Stimulated activated naive CD8-positive, alpha-beta T cell treated with anti-CD3 and anti-CD28 coated beads, Interleukin-15, Interleukin-2, amounts not matched to agents 100 ng/mL and 50 ng/mL, for 24 hours (primary cell): ENCODE data around the gene AFAP1L2.

ENCODE experiments used
- H3K27ac Mint-ChIP-seq: one replicate; pipeline ENCODE4 v1.8.0; 2021; ENCODE audit warnings: mild to moderate bottlenecking, mixed read lengths
- H3K27me3 Mint-ChIP-seq: one replicate; pipeline ENCODE4 v1.8.0; 2021; ENCODE audit warnings: mixed read lengths
- H3K36me3 Mint-ChIP-seq: one replicate; pipeline ENCODE4 v1.8.0; 2021; ENCODE audit warnings: low read depth, mixed read lengths
- H3K4me1 Mint-ChIP-seq: one replicate; pipeline ENCODE4 v1.8.0; 2021; ENCODE audit warnings: low read depth, mixed read lengths
- H3K4me3 Mint-ChIP-seq: one replicate; pipeline ENCODE4 v1.8.0; 2021; ENCODE audit warnings: mild to moderate bottlenecking, mixed read lengths
- H3K9me3 Mint-ChIP-seq: one replicate; pipeline ENCODE4 v1.8.0; 2021; ENCODE audit warnings: mixed read lengths

Gene AFAP1L2

GRCh38 chr10:114400091-114400490, 4.2 kb downstream of the AFAP1L2 start:
- Mint-ChIP-seq H3K27ac (no peak overlapping the region), H3K4me3 (no peak overlapping the region), H3K27me3 (peaks cover 67% of the 10 kb centered on the region), H3K36me3 (no peaks in the 10 kb centered on the region), H3K9me3 (no peaks in the 10 kb centered on the region), H3K4me1 (peaks cover 15% of the 10 kb centered on the region)

DNA sequence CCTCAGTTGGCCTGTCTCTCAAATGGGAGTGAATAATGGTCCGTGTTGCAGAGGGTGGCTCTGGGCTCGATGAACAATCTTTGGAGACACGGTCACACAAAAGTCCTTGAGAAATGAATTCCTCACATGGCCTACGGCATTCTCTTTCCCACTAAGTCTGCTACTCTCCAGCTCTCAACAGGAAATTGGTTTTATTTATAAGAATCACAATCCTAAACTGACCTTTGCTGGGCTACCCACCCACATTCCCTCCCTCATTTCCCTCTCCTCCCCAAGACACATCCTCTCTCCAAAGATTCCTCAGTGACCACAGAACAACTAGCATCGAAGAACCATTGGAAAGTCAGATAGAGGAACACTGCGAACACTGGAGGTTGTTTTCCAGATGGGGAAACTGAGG, 4.7 kb downstream of the AFAP1L2 start:
- no peaks in the 10 kb centered on the region for H3K36me3 Mint-ChIP-seq
- no peak overlapping the region for H3K4me3 Mint-ChIP-seq
- H3K27ac Mint-ChIP-seq = no peak overlapping the region
- H3K9me3 Mint-ChIP-seq = no peaks in the 10 kb centered on the region
- H3K27me3 Mint-ChIP-seq = peaks cover 67% of the 10 kb centered on the region
- peaks cover 14% of the 10 kb centered on the region for H3K4me1 Mint-ChIP-seq

GRCh38 chr10:114398587-114399331, 5.5 kb downstream of the AFAP1L2 start:
- no peak overlapping the region for H3K4me3 Mint-ChIP-seq
- H3K27ac Mint-ChIP-seq = no peak overlapping the region
- H3K4me1 Mint-ChIP-seq = peaks cover 14% of the 10 kb centered on the region
- H3K9me3 Mint-ChIP-seq = no peaks in the 10 kb centered on the region
- H3K36me3 Mint-ChIP-seq = no peaks in the 10 kb centered on the region
- peaks cover 68% of the 10 kb centered on the region for H3K27me3 Mint-ChIP-seq

DNA sequence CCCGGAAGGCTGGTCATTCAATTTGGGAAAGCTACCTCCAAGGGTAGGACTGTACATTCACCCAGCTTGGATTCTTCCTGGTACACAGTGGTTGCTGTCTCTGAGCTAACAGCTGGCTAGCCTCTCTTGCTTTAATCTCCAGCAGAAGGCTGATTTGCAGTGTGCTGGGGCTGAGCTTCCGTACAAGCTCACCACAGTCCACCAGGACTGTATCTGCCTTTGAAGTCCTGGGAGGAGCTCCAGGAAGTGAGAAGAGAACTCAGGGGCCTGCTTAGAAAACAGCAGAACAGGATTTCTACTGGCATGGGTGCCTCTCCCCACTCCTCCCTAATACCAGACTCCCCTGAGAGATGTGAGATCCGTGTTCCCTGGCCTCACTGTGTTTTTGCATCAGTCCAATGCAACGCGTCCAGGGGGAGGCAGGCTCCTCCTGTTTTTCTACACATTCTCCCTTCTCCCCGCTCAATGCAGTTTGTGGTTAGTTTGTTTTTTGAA, 6.6 kb downstream of the AFAP1L2 start:
- Mint-ChIP-seq H3K36me3 (no peaks in the 10 kb centered on the region), H3K4me1 (peaks cover 6% of the 10 kb centered on the region), H3K9me3 (no peaks in the 10 kb centered on the region), H3K27me3 (peaks cover 61% of the 10 kb centered on the region), H3K4me3 (no peak overlapping the region), H3K27ac (no peak overlapping the region)

DNA sequence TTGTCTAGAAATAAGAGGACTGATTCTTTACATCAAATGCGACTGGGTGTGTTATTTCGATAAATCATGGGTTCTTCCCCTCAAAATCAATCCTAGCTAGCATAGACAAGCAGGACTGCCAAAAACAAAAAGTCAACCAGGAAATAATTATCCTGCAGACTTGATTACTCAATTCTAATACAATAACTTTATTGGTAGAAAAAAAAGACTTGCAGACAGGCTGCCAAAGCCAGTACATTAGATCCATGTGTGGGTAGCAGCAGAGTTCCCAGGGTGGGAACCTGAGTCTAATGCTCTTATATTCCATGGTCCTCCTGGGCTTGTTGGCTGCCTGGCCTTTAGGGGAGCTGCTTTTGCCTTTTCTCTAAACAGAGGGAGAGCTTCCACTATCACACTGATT, 7.8 kb downstream of the AFAP1L2 start:
- no peak overlapping the region for H3K4me3 Mint-ChIP-seq
- no peaks in the 10 kb centered on the region for H3K36me3 Mint-ChIP-seq
- H3K27me3 Mint-ChIP-seq = peaks cover 48% of the 10 kb centered on the region
- H3K9me3 Mint-ChIP-seq = no peaks in the 10 kb centered on the region
- peaks cover 5% of the 10 kb centered on the region for H3K4me1 Mint-ChIP-seq
- H3K27ac Mint-ChIP-seq = no peak overlapping the region

- no peaks in the 10 kb centered on the region for H3K36me3 Mint-ChIP-seq
- H3K27me3 Mint-ChIP-seq = peaks cover 44% of the 10 kb centered on the region
- H3K9me3 Mint-ChIP-seq = no peaks in the 10 kb centered on the region
- H3K4me3 Mint-ChIP-seq = no peak overlapping the region
- no peak overlapping the region for H3K27ac Mint-ChIP-seq
- H3K4me1 Mint-ChIP-seq = peaks cover 5% of the 10 kb centered on the region
Observed at GRCh38 chr10:114395366-114396022, 8.8 kb downstream of the AFAP1L2 start.

- no peaks in the 10 kb centered on the region for H3K36me3 Mint-ChIP-seq
- no peaks in the 10 kb centered on the region for H3K9me3 Mint-ChIP-seq
- H3K27ac Mint-ChIP-seq = no peak overlapping the region
- no peak overlapping the region for H3K4me3 Mint-ChIP-seq
- peaks cover 40% of the 10 kb centered on the region for H3K27me3 Mint-ChIP-seq
- peaks cover 5% of the 10 kb centered on the region for H3K4me1 Mint-ChIP-seq
Observed at GRCh38 chr10:114394531-114394930, 9.8 kb downstream of the AFAP1L2 start.

- Mint-ChIP-seq H3K27me3 (peaks cover 39% of the 10 kb centered on the region), H3K4me1 (peaks cover 8% of the 10 kb centered on the region), H3K36me3 (no peaks in the 10 kb centered on the region), H3K27ac (no peak overlapping the region), H3K4me3 (no peak overlapping the region), H3K9me3 (no peaks in the 10 kb centered on the region)
Observed at GRCh38 chr10:114393886-114394285, 10.4 kb downstream of the AFAP1L2 start.

DNA sequence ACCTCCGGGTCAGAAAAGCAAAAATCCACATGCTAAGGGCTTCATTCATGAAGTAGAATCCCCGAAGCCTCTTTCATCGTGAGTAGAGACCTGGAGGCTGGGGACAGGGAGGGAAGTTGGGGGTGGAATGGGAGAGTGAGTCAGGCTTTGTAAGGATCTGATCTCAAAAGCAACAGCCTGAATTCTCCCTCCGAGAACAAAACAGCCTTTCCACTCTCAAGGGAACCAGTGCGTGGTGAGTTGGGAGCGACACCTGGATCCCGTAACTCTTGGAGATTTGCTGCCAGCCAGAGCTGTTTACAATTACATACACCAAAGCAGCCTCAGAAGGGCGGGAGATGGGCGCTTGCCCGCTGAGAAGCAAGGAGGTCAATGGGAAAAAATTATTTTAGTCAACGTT, 10.8 kb downstream of the AFAP1L2 start:
- H3K9me3 Mint-ChIP-seq = no peaks in the 10 kb centered on the region
- no peak overlapping the region for H3K27ac Mint-ChIP-seq
- H3K4me1 Mint-ChIP-seq = peaks cover 12% of the 10 kb centered on the region
- H3K27me3 Mint-ChIP-seq = peaks cover 36% of the 10 kb centered on the region
- H3K4me3 Mint-ChIP-seq = no peak overlapping the region
- no peaks in the 10 kb centered on the region for H3K36me3 Mint-ChIP-seq

DNA sequence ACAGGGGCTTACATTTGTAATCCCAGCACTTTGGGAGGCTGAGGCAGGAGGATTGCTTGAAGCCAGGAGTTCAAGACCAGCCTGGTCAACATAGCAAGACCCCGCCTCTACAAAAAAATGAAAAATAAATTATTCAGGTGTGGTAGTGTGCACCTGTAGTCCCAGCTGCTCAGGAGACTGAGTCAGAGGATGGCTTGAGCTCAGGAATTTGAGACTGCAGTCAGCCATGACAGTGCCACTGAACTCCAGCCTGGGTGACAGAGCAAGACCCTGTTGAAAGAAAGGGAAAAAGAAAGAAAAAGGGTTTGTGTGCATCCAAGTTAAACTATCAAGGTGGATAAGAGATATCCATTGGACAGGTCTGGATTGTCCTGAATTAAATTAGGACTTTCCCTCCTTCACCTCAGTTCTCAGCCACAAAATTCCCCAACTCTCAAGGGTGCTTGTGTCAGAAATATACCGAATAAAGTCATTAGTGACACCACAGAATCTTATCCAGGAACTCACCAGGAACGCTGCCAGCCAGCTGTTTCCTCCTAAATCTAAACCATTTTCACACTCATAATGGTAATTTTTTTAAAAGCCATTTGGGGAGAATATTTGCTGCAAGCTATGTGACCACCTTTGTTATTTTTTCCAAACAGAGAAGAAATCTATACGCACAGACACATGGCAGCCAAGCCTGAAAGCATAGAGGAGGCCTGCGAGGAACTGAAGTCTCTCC, 12.0 kb downstream of the AFAP1L2 start:
- Mint-ChIP-seq H3K9me3 (peaks cover 3% of the 10 kb centered on the region), H3K27me3 (peaks cover 34% of the 10 kb centered on the region), H3K27ac (no peak overlapping the region), H3K36me3 (no peaks in the 10 kb centered on the region), H3K4me1 (peaks cover 22% of the 10 kb centered on the region), H3K4me3 (no peak overlapping the region)

GRCh38 chr10:114391599-114391998, 12.7 kb downstream of the AFAP1L2 start:
- no peak overlapping the region for H3K4me3 Mint-ChIP-seq
- peaks cover 30% of the 10 kb centered on the region for H3K27me3 Mint-ChIP-seq
- peaks cover 22% of the 10 kb centered on the region for H3K4me1 Mint-ChIP-seq
- H3K27ac Mint-ChIP-seq = no peak overlapping the region
- H3K9me3 Mint-ChIP-seq = peaks cover 3% of the 10 kb centered on the region
- no peaks in the 10 kb centered on the region for H3K36me3 Mint-ChIP-seq

- Mint-ChIP-seq H3K4me1 (peaks cover 17% of the 10 kb centered on the region), H3K36me3 (no peaks in the 10 kb centered on the region), H3K4me3 (no peak overlapping the region), H3K9me3 (peaks cover 3% of the 10 kb centered on the region), H3K27me3 (peaks cover 15% of the 10 kb centered on the region), H3K27ac (no peak overlapping the region)
Observed at GRCh38 chr10:114389426-114389825, 14.9 kb downstream of the AFAP1L2 start.

DNA sequence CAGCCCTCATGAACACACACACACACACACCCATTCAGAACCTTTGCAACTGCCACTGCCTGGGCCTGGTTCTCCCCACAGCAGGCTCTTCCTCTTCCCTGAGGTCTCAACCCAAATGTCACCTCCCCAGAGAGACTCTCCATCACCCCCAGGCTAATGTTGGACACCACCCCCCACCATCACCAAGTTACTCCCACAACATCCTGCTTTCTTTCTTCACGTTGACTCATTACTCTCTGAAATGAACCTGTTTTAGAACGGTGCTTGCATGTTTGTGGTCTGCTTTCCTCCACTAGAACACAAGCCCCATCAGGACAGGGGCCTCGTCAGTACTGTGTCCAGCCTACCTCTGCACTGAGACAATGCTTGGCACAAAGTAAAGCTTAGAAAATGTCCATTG, 16.0 kb downstream of the AFAP1L2 start:
- peak overlapping the region; percentile 59 for H3K27ac Mint-ChIP-seq
- peaks cover 17% of the 10 kb centered on the region for H3K4me1 Mint-ChIP-seq
- H3K4me3 Mint-ChIP-seq = no peak overlapping the region
- H3K9me3 Mint-ChIP-seq = peaks cover 3% of the 10 kb centered on the region
- peaks cover 12% of the 10 kb centered on the region for H3K27me3 Mint-ChIP-seq
- no peaks in the 10 kb centered on the region for H3K36me3 Mint-ChIP-seq

- Mint-ChIP-seq H3K36me3 (no peaks in the 10 kb centered on the region), H3K27me3 (peaks cover 16% of the 10 kb centered on the region), H3K4me1 (peaks cover 17% of the 10 kb centered on the region), H3K27ac (peak overlapping the region; percentile 59), H3K4me3 (no peak overlapping the region), H3K9me3 (peaks cover 3% of the 10 kb centered on the region)
Observed at GRCh38 chr10:114387784-114388183, 16.5 kb downstream of the AFAP1L2 start.

DNA sequence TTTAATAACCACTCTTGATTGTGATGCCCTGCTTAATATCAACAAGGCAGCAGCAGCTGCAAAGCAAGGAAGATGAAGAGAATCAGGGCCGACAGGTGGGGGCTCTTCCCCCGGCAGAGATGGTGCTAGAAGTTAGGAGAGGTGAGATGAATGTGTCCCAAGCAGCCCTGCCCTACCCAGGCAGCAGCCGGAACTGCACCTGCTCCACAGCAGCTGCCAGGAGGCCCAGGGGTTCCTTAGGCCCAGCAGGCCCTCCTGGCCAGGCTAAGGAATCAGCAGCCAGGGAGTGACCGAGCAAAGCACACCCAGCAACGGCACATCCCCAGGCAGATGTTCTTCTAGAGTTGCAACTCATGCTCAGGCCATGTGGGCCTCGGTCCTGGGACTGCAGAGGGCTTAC, 17.9 kb downstream of the AFAP1L2 start:
- Mint-ChIP-seq H3K27ac (no peak overlapping the region), H3K27me3 (peaks cover 21% of the 10 kb centered on the region), H3K36me3 (no peaks in the 10 kb centered on the region), H3K4me1 (peaks cover 17% of the 10 kb centered on the region), H3K9me3 (peaks cover 3% of the 10 kb centered on the region), H3K4me3 (no peak overlapping the region)
